ENCODE results near the gene RRP15.

The RRP15 gene

DNA sequence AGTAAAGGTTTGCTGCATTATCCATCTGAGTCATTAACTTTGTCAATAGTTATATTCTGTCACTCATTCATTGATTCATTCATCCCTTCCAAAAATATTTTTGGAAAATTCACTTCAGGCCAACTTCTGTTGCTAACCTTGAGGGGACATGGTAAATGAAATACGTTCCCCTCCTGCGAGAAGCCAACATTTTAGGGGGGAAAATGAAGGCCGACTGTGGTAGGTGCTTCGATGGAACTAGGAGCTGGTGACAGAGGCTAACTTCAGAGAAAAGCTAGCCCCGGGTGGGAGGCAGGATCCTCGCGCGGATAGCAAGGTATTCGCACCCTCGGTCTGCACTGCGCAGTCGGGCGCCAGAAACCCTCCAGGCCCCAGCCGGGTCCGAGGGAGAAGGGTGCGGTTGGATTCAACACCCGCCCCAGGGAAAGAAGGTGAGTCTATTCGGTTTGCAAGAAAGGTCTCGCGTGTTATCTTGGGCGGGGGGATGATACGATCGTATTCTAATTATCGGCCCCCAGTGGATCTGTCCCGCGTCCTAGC lies 646 bp upstream of the RRP15 start:
- Histone ChIP-seq H3K9me2 (ENCODE audit: low read depth, low read length) (no peaks in the 10 kb centered on the region), H3K9ac (ENCODE audit: low read length) (peak overlapping the region; percentile 81), H3K79me2 (ENCODE audit: insufficient read depth, low read length) (peaks cover 42% of the 10 kb centered on the region), H3F3A (ENCODE audit: insufficient read depth, low read length) (no peaks in the 10 kb centered on the region), H4K20me1 (ENCODE audit: insufficient read depth, low read length) (no peaks in the 10 kb centered on the region), H3K9me3 (ENCODE audit: low read length) (0 out of 2 replicates have a peak, but pooled peaks cover 2% of the 10 kb centered on the region), H3K4me3 (ENCODE audit: low read depth, low read length, poor library complexity, severe bottlenecking) (peak overlapping the region; percentile 91), H3K27ac (ENCODE audit: low read depth, low read length, poor library complexity, severe bottlenecking) (peak overlapping the region; percentile 48), H3K4me1 (ENCODE audit: insufficient read depth, low read length, severe bottlenecking) (peaks cover 29% of the 10 kb centered on the region), H3K36me3 (ENCODE audit: insufficient read depth, low read length) (peaks cover 8% of the 10 kb centered on the region; the same call in 1 of the 2 replicates), H2AFZ (ENCODE audit: low read length) (peak overlapping the region; percentile 85), H3K4me2 (ENCODE audit: low read length) (peak overlapping the region; percentile 90), H3K27me3 (ENCODE audit: insufficient read depth, low read length) (no peaks in the 10 kb centered on the region)
- TF ChIP-seq EZH2 (IDR thresholded peaks at IDR 0.05; ENCODE audit: borderline replicate concordance, low read length): no peak
- TF ChIP-seq, protein P1, sequence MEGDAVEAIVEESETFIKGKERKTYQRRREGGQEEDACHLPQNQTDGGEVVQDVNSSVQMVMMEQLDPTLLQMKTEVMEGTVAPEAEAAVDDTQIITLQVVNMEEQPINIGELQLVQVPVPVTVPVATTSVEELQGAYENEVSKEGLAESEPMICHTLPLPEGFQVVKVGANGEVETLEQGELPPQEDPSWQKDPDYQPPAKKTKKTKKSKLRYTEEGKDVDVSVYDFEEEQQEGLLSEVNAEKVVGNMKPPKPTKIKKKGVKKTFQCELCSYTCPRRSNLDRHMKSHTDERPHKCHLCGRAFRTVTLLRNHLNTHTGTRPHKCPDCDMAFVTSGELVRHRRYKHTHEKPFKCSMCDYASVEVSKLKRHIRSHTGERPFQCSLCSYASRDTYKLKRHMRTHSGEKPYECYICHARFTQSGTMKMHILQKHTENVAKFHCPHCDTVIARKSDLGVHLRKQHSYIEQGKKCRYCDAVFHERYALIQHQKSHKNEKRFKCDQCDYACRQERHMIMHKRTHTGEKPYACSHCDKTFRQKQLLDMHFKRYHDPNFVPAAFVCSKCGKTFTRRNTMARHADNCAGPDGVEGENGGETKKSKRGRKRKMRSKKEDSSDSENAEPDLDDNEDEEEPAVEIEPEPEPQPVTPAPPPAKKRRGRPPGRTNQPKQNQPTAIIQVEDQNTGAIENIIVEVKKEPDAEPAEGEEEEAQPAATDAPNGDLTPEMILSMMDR (IDR thresholded peaks at IDR 0.05; ENCODE audit: low read length): no peak

DNA sequence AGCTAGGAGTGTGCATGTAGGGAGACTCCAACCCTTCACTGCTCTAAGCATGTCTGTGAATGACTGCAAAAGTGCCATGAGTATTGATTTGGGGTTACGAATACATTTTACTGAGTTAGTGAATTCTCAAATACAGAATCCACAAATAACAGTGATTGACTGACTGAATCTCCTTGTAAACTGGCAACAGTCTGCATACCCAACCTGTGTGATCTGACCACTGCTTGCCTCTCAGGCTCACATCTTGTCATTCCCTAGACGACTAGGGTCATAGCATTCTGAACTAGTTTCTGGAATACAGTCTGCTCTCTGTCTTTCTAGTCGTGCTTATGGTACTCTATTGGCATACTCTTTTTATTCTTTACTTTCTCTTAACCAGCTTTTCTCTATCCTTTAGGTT lies 7.4 kb downstream of the RRP15 start:
- Histone ChIP-seq H3K9ac (ENCODE audit: low read length) (no peak overlapping the region), H2AFZ (ENCODE audit: low read length) (no peak overlapping the region), H4K20me1 (ENCODE audit: insufficient read depth, low read length) (no peaks in the 10 kb centered on the region), H3F3A (ENCODE audit: insufficient read depth, low read length) (no peaks in the 10 kb centered on the region), H3K27me3 (ENCODE audit: insufficient read depth, low read length) (no peaks in the 10 kb centered on the region), H3K27ac (ENCODE audit: low read depth, low read length, poor library complexity, severe bottlenecking) (no peak overlapping the region), H3K9me2 (ENCODE audit: low read depth, low read length) (no peaks in the 10 kb centered on the region), H3K4me1 (ENCODE audit: insufficient read depth, low read length, severe bottlenecking) (peaks cover 5% of the 10 kb centered on the region), H3K4me3 (ENCODE audit: low read depth, low read length, poor library complexity, severe bottlenecking) (no peak overlapping the region), H3K36me3 (ENCODE audit: insufficient read depth, low read length) (peaks cover 34% of the 10 kb centered on the region), H3K9me3 (ENCODE audit: low read length) (no peaks in the 10 kb centered on the region), H3K4me2 (ENCODE audit: low read length) (no peak overlapping the region), H3K79me2 (ENCODE audit: insufficient read depth, low read length) (peaks cover 72% of the 10 kb centered on the region)
- TF ChIP-seq, protein P1 (IDR thresholded peaks at IDR 0.05; ENCODE audit: low read length): no peak
- TF ChIP-seq EZH2 (IDR thresholded peaks at IDR 0.05; ENCODE audit: borderline replicate concordance, low read length): no peak

DNA sequence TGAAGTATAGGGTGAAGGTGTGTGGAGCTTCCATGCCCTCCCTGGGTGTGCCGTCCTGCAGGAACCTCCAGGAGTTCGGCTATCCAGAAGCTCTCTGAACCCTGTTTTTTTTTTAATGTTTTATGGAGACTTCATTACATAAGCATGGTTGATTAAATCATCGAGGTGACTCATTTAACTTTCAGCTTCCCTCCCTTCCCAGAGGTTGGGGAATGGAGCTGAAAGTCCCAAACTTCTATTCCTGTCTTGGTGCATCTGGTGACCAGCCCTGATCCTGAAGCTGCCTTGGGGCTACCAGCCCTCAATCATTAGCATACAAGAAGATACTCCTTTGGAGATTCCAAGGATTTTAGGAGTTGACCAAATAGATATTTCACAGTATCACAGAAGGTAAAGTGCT lies 9.5 kb downstream of the RRP15 start:
- Histone ChIP-seq H3K79me2 (ENCODE audit: insufficient read depth, low read length) (peaks cover 54% of the 10 kb centered on the region), H3K4me1 (ENCODE audit: insufficient read depth, low read length, severe bottlenecking) (peaks cover 10% of the 10 kb centered on the region), H3K9me3 (ENCODE audit: low read length) (no peaks in the 10 kb centered on the region)

More for the DNA sequence above, 9.5 kb downstream of the RRP15 start:
- H3K4me2 ChIP-seq (ENCODE audit: low read length): no peak overlapping the region
- no peak overlapping the region for H3K9ac ChIP-seq (ENCODE audit: low read length)
- TF ChIP-seq EZH2 (IDR thresholded peaks at IDR 0.05; ENCODE audit: borderline replicate concordance, low read length): no peak
- TF ChIP-seq, protein P1 (IDR thresholded peaks at IDR 0.05; ENCODE audit: low read length): no peak
- no peaks in the 10 kb centered on the region for H3K9me2 ChIP-seq (ENCODE audit: low read depth, low read length)
- peaks cover 25% of the 10 kb centered on the region; the same call in 1 of the 2 replicates for H3K36me3 ChIP-seq (ENCODE audit: insufficient read depth, low read length)
- H3K27ac ChIP-seq (ENCODE audit: low read depth, low read length, poor library complexity, severe bottlenecking): no peak overlapping the region
- no peaks in the 10 kb centered on the region for H4K20me1 ChIP-seq (ENCODE audit: insufficient read depth, low read length)
- no peak overlapping the region for H2AFZ ChIP-seq (ENCODE audit: low read length)
- no peaks in the 10 kb centered on the region for H3F3A ChIP-seq (ENCODE audit: insufficient read depth, low read length)
- H3K27me3 ChIP-seq (ENCODE audit: insufficient read depth, low read length): no peaks in the 10 kb centered on the region
- no peak overlapping the region for H3K4me3 ChIP-seq (ENCODE audit: low read depth, low read length, poor library complexity, severe bottlenecking)
